HUDEP-2 (cell line): Measurements from ENCODE around the gene FOXF2.

Experiments used
- DNase-seq, 76 experiments: peaks; one replicate each; lab custom pipeline; 2025; ENCODE audit not compliant: unreplicated experiment in 76 of 76; lab: John Stamatoyannopoulos, UW

FOXF2 gene

DNA sequence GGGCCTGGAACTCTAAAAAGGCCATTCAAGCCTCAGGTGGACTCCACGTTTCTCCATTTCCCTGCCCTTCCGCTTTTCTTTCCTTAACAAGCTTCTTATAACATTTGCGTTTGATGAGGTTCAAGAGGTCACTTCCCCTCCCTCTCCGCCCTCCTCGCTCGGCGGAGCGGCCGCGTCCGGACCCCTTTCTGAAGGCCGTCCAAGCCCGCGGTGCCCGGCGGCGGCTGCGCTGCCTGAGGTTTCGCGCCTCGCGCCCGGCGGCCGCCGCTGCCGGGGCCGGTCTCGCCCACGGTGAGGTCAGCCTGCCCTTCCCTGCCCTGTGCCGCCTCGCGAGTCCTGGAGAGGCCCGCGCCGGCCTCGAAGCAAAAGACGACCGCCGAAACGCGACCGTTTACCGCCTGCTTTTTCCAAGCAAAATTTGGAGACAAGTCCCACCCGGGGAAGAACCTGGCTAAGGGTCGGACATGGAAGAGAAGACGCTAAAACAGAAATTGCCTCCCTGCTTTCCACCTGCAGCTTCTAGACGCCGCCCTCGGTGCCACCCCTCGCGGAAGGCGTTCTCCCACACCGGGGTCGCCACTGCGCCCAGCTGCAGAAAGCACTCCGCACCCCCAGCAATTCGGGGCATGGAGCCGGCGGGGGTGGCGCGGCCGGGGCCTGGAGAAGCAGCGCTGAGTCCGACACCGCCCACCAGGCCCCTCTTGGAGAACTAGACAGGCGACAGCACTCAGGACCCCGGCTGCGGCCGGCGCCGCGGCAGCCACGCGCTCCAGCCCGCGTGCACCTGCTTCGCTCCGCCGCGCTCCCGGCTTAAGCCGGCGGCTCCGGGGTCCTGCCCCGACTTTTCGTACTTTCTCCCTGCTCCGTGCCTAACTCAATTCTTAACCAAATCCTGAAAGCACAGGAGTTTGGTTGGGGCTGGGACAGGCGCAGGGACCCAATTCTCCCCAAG is 11.0 kb upstream of the FOXF2 start:
- DNase-seq, result no peak

DNA sequence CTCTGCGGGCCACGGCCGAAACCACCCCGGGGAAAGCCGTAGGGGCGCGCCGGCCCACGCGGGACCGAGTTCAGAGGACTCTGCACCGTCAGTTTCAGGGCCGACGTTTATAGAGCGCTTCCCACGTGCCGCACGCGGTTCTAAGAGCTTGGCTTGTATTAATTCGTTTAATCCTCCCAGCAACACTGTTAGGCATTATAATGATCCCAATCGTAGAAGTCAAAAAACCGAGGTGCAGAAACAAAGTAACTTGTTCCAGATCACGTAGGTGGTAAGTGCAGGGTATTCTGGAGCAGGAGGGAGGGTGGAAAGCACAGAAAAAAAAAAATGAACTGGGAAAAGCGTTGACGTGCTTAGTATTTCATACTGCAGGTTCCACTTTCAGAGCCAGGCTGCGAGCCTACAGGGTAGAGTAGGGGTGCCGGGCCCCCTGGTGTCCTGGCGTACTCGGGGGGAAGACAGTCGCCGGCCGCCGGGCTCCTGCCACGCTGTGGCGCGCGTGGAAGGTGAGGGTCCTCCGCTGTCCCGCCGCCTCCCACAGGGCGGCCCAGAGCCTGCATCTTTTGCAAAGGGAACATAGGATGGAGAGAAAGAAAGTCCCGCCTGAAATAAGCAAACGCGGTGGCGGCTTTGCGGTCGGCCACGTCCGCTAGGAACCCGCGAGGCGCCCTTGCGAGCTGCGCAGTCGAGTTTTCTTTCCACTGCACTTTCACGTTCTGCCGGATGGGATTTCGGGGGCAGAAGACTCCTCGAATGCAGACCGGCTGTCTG is 10.2 kb upstream of the FOXF2 start:
- DNase-seq, result peak in 1 of 76 experiments; percentile 4

DNA sequence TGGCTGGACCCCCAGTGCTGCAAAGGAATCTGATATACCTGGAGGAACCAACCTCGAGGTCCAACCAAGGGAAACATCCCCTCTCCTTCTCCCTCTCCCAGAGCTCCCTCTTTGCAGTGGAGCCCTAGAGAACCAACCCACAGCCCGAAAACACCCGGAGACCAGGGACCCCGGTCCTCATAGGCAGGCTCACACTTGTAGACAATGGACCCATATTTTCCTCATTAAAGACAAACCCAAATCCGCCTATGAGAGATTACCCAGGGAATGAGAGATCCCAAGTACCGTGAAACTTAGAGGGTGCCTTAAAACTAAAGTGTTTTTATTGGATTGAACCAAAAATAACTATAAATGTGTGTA is 9.6 kb upstream of the FOXF2 start:
- DNase-seq, result no peak

DNA sequence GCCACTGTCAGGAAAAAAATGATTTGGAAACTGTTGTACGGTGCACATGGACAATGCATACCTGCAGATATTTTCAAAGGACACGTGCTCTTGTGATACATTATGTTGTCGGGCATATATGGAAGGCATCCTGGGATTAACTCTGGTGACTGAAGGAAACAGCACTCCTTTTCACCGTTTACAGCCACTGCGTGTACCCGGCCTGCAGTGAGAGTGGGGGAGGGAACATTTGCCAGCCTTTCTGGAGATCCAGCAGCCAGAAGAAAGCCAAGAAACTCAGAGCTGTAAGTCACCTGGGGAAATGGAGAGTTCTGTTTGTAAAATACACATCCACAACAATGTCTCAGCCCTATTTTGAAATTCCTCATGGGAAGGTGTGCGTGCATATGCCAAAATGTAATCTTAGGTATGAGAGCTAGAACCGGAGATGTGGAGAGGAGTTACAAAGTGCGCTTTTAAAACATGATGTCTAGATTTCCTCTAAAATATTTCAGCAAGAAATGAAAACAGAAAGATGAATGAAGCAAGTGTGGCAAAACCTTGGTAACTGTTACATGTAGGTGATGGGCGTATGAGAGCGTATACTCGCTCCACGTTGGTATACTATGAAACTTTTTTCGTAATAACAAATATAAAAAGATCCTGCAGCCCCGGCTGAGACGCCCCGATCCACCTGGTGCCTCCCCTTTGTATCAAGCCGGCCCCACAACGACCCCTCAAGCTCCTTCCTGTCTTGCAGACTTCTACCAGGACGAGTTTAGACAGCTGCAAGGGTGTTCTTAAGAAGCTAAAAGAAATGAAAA is 8.6 kb upstream of the FOXF2 start:
- DNase-seq, result no peak

DNA sequence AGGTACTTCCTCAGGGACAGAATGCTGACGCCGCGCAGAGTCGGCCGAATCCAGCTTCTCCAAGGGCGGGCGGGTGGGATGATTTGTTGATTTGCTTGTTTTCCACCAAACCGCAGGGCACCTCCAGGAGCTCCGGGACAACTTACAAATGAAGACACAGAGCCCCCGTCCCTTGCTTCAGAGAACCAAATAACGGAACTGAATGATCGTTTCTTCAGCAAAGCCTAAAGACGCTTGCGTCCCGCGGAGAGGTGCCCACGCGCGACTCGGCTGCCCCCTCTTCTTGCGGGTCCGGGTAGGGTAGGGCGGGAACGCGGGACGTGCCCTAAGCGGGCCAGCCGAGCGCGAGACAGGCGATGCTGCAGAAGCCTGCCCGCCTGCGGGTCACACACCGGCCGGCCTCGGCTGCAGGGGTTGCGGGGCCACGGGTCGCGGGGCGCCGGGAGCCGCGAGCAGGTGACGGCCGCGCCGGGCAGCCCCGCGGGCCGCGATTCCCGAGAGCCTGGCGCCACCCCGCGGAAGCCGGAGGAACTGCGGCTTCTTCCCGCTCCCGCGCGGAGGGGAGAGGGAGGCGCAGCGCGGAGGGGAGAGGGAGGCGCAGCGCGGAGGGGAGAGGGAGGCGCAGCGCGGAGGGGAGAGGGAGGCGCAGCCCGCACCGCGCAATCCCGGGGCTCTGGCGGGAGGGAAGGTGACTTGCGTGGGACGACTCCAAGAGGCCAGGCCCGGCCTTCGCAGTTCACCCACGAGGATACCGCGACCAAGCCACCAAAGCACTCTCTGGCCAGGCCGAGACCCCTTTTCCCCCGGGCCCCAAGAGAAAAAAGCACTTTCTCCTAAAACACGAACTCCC is 7.7 kb upstream of the FOXF2 start:
- peak in 39 of 76 experiments; percentile 3 to 65 (median 34) for DNase-seq

DNA sequence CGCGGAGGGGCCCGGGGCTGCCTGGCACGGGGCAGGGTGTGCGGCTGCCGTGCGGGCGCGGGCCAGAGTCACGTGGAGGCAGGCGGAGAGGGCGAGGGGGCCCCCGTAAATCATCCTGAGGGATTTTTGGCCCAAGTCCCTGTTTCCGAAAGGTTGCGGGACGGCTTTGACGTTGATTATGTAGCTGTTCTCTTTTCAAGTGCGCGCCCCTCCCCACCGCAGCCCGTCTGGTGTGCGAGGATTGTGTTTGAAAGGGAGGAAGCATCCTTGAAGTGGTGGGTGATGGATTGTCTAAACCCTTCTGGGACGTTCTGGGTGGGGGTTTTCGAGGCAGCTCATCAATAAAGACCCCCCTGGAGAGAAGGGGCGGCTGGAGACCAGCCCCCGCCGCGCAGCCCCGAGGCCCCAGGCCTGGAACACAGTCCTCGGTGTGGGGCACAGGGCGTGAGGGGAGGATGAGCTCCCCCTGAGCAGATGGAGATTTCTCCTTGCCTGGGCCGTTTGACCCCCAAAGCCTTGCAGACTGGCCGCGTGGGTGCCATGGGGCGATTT is 7.0 kb upstream of the FOXF2 start:
- no peak for DNase-seq

DNA sequence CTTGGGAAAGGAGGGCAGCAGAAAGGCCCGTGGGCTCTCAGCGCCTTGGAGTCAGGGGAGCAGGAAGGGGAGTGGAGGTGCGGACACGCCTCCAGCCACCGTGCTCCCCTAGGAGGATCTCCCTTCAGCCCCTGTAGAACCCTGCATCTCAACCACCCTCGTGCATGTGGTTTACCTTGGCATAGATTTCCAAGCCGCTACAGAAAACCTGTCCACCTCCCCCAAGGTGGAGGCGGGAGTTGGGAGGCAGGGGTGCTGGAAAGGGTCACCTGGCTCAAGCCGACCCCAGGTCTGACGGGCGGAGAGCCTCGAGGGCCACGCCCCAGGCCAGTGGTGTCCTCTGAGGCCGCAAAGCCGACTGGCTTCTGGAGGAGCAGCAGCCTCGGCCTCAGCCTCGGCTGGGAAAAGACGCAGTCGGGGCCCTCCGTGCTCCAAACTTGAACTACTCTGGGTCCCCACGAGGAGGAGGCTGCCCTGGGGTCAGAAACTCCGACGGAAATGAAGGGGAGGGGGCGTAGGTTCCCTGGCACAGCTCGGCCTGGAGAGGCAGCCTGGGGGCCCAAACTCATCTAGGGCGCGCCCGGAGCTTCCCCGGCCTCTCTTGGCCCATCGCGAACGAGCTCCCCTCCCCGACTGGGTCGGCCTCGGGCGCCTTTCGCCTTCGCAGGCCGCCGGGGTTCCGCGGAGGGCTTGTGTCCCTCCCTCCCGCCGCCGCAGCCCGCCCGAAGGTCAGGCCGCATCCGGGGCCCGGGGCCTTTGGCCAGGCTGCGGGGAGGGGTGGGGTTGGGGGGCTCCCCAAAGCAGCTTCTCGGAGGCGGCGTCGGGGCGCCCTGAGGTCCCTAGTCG is 6.3 kb upstream of the FOXF2 start:
- no peak for DNase-seq

DNA sequence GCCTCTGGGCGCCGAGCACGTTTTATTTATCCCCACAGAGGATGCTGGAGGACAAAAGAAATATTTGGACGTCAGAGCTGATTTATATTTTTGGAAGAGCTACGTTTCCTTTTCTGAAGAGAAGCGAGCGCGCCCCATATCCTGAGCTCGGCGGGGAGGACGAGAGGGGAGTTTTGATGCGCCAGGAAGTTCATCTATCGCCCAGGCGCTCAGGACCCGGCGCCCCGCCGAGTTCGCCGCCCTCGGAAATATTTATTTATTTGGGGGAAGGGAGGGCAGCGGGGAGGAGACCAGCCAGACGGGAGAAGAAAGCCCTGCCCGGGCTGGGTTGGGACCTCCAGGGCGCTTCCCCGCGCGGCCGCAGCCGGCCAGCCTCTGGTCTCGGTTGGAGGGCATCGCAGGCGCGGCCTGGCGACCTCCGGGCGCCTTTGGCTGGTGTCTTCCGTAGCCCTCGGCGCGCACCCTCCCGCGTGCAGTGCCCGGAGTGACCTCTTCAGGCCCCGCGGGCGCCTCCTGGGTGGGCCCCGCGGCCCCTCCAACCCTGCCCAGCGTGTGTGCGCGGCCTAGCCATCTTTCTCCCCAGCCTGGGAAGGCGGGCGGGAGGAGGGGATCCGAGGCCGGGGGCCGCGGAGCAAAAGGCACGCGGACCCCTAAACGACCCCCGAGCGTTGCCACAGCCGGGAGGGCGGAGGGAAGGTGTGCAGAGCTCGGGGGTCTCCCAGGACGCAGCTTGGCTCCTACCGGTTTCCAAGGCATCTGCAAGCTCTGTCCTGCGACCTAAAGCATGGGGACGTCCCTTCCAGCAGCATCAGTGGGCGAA is 5.4 kb upstream of the FOXF2 start:
- DNase-seq, result no peak

DNA sequence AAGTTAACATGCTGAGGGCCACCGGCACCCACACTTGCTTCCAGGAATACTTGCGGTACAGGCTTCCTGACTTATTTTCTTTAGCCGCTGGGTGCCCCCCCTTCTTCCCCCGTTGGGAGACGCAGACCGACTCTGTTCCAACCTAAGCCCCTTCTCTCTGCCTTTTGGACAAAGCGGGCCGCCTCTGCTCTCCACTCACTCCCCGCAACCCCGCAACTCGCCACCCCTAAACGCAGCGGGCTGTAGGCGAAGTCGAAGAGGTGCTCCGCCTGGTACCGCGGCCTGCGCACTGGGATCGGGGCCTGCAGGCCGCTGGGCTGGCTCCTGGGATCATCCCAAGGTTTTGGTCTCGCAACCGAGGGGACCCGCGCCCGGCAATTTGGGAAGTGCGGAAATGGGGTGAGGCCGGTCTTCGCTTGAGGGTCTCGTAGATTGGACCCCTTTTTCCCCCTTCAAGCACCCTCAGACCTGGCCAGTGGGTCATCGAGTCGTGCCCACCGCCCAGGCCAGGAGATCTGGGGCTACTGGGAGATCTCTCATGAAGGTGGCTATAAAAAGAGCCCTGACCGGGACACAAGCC is 4.7 kb upstream of the FOXF2 start:
- DNase-seq, result no peak

DNA sequence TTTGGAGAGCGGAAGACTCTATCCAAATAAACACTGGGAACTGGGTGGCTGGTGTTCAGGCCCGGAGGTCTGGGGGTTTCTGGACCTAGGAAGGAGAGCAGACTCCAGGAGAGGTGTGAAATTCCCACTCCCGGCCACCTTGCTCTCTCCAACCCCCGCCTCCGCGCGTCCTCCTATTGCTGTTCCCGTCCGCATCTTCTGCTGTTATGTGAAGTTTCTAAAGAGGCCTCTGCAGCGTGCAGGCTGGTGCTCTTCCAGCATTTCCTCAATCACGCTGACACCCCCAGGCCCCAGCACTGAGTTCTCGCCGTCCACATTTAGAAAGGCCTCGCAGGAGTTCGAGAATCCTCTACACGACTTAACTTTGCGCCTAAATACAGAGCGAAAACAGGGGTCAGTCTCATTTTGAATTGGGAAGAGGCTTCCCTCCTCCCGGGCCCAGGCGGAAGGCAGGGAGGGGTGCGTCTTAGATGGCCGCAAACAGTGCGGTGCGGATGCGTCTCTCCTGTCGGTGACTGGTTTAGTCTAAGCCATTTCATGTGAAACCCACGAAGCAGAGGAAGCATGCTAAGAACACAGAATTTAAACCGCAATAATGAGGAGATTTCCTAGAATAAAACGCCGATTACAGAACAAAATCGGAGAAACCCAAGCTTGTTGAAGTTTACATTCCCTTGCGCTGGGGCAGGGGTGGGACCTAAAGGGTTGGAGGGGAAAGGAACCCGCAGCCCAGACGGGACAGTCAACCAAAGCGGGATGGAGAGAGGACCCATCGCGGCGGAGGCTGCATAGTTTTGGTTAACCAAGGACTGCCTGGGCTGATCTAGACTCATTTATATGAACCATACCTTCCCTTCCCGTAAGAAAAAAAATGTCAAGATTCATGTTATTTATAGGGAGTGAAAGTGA is 4.0 kb upstream of the FOXF2 start:
- no peak for DNase-seq

DNA sequence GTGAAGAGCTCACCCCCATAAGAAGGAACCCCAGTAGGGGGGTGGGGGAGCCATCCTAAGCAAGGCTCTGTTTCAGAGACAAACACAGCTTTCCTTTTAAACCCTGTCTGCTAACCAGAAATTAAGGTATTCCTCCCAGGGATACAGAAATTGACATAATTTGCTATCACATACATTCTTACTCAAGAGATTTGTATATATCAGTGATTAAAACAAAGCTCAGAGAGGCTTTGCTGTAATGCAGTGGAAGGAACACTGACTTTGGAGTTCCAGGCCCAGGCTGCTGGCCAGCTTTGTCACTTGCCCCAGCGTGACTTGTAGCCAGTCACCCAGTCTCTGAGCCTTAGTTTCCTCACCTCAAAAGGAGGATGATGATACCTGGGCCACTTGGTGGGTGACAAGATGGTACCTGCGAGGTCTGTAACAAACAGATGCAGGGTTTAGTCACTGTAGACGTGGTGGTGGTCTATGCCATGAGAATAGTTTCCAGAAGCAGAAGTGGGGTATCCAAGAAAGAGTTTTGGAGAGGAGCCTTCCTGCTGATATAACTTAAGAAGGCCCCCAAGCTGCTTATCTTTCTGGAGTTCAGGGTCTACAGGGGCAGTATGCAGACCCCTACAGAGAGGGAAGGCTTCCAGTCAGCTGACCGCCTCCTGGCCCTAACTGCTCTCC is 3.2 kb upstream of the FOXF2 start:
- no peak for DNase-seq

DNA sequence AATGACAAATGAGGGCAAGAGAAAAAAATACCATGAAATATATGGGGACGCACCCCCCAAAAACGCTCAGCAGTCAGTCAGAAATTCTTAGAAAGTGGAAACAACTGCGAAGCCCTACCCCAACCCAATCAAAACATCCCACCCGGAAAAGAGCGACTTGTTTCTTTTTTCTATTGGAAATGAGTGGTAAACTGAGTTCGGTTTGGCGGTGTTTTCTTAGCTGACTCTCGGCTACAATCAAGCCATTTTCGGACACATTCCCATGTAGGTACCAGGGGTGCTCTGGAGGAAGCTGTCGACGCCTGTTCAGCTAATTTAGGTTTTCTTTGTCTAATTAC is 1.9 kb upstream of the FOXF2 start:
- DNase-seq, result no peak

DNA sequence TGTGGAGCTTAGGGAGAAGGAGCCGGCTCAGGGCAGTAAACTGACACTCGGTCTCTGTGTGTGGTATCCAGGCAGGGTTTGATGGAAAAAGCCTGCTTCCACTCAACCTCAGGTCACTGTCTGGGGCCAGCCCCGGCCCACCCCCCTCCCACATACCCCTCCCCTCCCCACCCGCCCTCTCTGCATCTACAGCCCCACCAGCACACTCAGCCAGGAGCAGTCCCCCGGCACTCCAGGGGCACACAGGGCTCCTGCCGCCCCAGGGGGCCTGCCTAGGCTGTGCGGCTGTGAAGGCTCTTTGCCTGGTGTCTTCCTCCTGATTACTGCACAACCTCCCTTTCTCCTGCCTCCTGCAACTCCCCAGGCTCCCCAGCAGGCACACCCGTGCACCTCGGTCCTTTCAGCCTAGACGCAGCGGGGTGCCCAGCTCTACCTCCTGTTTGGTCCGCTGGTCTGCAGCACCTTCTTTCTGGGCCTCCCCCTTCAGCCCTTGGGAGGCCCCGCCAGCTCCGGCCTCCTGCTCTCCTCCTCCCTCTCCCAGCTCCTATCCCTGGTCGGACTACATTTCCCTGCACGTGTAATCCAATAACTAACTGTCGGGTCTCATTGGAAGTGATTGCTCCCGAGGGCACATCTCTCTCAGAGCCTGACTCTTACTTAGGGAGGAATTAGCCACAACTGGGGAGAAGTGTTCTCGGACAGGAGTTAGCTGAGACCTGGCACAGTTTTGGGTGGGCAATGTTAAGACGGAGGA is 1.3 kb upstream of the FOXF2 start:
- no peak for DNase-seq

DNA sequence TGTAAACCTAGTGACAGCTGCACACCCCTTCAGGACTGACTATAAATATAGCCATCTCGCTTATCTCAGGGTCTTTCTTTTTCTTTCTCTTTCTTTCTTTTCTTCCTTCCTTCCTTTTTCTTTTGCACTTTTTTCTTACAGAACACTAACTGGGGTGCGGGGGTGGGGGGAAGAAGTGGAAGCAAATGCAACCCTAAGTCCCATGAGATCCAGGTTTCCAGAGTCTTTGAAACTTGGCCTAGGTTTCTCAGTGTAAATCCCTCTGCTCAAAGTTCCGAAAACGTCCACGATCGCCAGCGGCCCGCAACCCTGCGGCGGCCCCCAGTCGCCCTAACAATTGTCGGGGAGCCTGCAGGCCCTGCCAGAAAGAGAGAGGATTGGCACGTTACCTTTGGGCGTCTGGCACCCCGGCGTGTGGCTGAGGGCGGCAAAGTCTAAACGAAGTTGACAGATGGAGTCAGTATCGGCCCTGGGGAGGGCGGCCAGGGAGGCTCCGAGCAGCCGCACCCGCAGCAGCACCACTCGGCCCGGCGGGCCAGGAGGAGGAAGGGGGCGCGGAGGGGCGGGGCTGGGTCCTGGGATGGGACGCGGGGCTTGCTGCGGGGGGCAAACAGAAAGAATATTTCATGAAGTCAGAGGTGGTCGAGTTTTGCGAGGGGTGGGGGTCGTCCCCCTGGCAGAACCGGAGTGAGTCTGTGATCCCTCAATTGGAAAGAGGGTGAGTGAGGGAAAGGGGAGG is 577 bp upstream of the FOXF2 start:
- no peak for DNase-seq
